CD14-positive monocyte (primary cell): ENCODE measurements around the gene ALKBH4. TPM values are rescaled to one million over a fixed set of nuclear protein-coding genes. Genes with fewer than 3 reads are reported as not detected.

ENCODE experiments used
- DNase-seq, 3 donors: peaks; one replicate each; pipeline ENCODE4 v3.0.0-alpha.2; 2011 to 2022
- H2AFZ ChIP-seq: 2 replicates; pipeline ENCODE4 v1.6.0; 2012; ENCODE audit warnings: mild to moderate bottlenecking, low read depth, low read length, inconsistent platforms; ENCODE audit not compliant: insufficient read depth, poor library complexity, severe bottlenecking
- H3K27ac ChIP-seq, 2 donors: 1 replicate in 1 of 2; 2 replicates in 1 of 2; pipeline ENCODE4 v1.5.1; 2012 to 2013; ENCODE audit warnings: low read length in 2 of 2, control low read depth in 1 of 2, inconsistent platforms in 1 of 2, low read depth in 1 of 2, mild to moderate bottlenecking in 1 of 2
- H3K27me3 ChIP-seq, 2 donors: one replicate each; pipeline versions ENCODE4 v1.6.0 to v1.6.1; 2011 to 2013; ENCODE audit warnings: low read length in 2 of 2; ENCODE audit not compliant: control insufficient read depth in 2 of 2, insufficient read depth in 2 of 2
- H3K36me3 ChIP-seq, 2 donors: replicated peaks in 1 of 2; 1 replicate in 1 of 2; 2 replicates in 1 of 2; pipeline versions ENCODE4 v1.5.1 to v1.6.1; 2012 to 2013; ENCODE audit warnings: low read length in 2 of 2, control low read depth in 1 of 2, inconsistent platforms in 1 of 2, mild to moderate bottlenecking in 1 of 2; ENCODE audit not compliant: insufficient read depth in 2 of 2, control insufficient read depth in 1 of 2
- H3K4me1 ChIP-seq, 2 donors: 1 replicate in 1 of 2; 2 replicates in 1 of 2; pipeline versions ENCODE4 v1.5.1 to v1.6.1; 2012 to 2013; ENCODE audit warnings: low read length in 2 of 2, control low read depth in 1 of 2, inconsistent platforms in 1 of 2, mild to moderate bottlenecking in 1 of 2, moderate library complexity in 1 of 2; ENCODE audit not compliant: insufficient read depth in 2 of 2, control insufficient read depth in 1 of 2
- H3K4me2 ChIP-seq: replicated peaks from 2 replicates; pipeline ENCODE3; 2012; ENCODE audit warnings: low read length, moderate library complexity, mild to moderate bottlenecking; ENCODE audit not compliant: poor library complexity, severe bottlenecking; ENCODE audit errors: extremely low read depth
- H3K4me3 ChIP-seq, 3 experiments: fragments of 200-600 bp in 1 of 3; sonication (generic) in 1 of 3; replicated peaks in 1 of 3; 1 replicate in 2 of 3; 2 replicates in 1 of 3; pipeline ENCODE4 v1.5.1; 2011 to 2013; ENCODE audit warnings: low read length in 3 of 3, mild to moderate bottlenecking in 3 of 3, control low read depth in 2 of 3, low read depth in 2 of 3, inconsistent platforms in 1 of 3, moderate library complexity in 1 of 3
- H3K79me2 ChIP-seq: 2 replicates; pipeline ENCODE4 v1.6.0; 2012; ENCODE audit warnings: mild to moderate bottlenecking, control low read depth, inconsistent platforms, low read length, moderate library complexity; ENCODE audit not compliant: insufficient read depth
- H3K9ac ChIP-seq: 2 replicates; pipeline ENCODE4 v1.6.0; 2017; ENCODE audit warnings: low read length, mild to moderate bottlenecking; ENCODE audit not compliant: insufficient read depth, poor library complexity, severe bottlenecking
- H3K9me3 ChIP-seq, 2 donors: replicated peaks in 1 of 2; 1 replicate in 1 of 2; 2 replicates in 1 of 2; pipeline versions ENCODE4 v1.5.1 to v1.6.1; 2012 to 2013; ENCODE audit warnings: low read length in 2 of 2, control low read depth in 1 of 2; ENCODE audit not compliant: control insufficient read depth in 1 of 2, insufficient read depth in 1 of 2
- H4K20me1 ChIP-seq: 2 replicates; pipeline ENCODE4 v1.6.0; 2012; ENCODE audit warnings: mild to moderate bottlenecking, low read length, control low read depth, moderate library complexity; ENCODE audit not compliant: insufficient read depth
- H3K27ac Mint-ChIP-seq, 7 donors: one replicate each; pipeline ENCODE4 v1.8.0; 2020; ENCODE audit warnings: mild to moderate bottlenecking in 7 of 7, mixed read lengths in 7 of 7, moderate library complexity in 6 of 7, inconsistent platforms in 2 of 7
- H3K27me3 Mint-ChIP-seq, 3 donors: one replicate each; pipeline ENCODE4 v1.8.0; 2021 to 2022; ENCODE audit warnings: low read depth in 3 of 3, mild to moderate bottlenecking in 3 of 3, mixed read lengths in 3 of 3, moderate library complexity in 3 of 3, inconsistent platforms in 1 of 3
- H3K36me3 Mint-ChIP-seq, 2 donors: one replicate each; pipeline ENCODE4 v1.8.0; 2020; ENCODE audit warnings: mixed read lengths in 2 of 2, inconsistent platforms in 1 of 2, mild to moderate bottlenecking in 1 of 2
- H3K4me1 Mint-ChIP-seq: one replicate; pipeline ENCODE4 v1.8.0; 2020; ENCODE audit warnings: mild to moderate bottlenecking, mixed read lengths
- H3K4me3 Mint-ChIP-seq, 2 donors: one replicate each; pipeline ENCODE4 v1.8.0; 2020; ENCODE audit warnings: mild to moderate bottlenecking in 2 of 2, mixed read lengths in 2 of 2, moderate library complexity in 1 of 2
- H3K9me3 Mint-ChIP-seq, 7 donors: one replicate each; pipeline ENCODE4 v1.8.0; 2020 to 2022; ENCODE audit warnings: mixed read lengths in 7 of 7, mild to moderate bottlenecking in 6 of 7, moderate library complexity in 6 of 7, inconsistent platforms in 2 of 7
- WGBS: methylation state at CpG from one replicate; pipeline ENCODE4 v1.1.5; 2013; ENCODE audit warnings: missing lambda C conversion rate; ENCODE audit not compliant: insufficient coverage; 5-methylcytosine and 5-hydroxymethylcytosine counted together
- intact Hi-C, 2 donors: fragments of 100-400 bp; cut with micrococcal nuclease; formaldehyde crosslinking; loops; one replicate each; pipeline versions ENCODE4 v1.15.0 to v1.15.1; 2023
- polyA plus RNA-seq, 3 donors: library from polyadenylated mRNA; depleted of rRNA in 1 of 3; unstranded in 2 of 3; stranded (reverse) in 1 of 3; fragments of 300-500 nt in 2 of 3; fragments of >200 nt in 1 of 3; fragmentation: Illumina TruSeq in 2 of 3; gene quantifications; 1 replicate in 2 of 3; 2 replicates in 1 of 3; pipeline ENCODE4 v1.2.3, GENCODE V29; 2012 to 2021
- TF ChIP-seq, protein P1 (sequence below): fragments of 200-600 bp; IDR thresholded peaks from one replicate; pipeline ENCODE4 v1.8.0; 2022; ENCODE audit warnings: antibody characterized with exemption, mild to moderate bottlenecking

Gene ALKBH4
- polyA plus RNA-seq, 3 donors = 2.9 to 11.8 (median 9.7) TPM

DNA sequence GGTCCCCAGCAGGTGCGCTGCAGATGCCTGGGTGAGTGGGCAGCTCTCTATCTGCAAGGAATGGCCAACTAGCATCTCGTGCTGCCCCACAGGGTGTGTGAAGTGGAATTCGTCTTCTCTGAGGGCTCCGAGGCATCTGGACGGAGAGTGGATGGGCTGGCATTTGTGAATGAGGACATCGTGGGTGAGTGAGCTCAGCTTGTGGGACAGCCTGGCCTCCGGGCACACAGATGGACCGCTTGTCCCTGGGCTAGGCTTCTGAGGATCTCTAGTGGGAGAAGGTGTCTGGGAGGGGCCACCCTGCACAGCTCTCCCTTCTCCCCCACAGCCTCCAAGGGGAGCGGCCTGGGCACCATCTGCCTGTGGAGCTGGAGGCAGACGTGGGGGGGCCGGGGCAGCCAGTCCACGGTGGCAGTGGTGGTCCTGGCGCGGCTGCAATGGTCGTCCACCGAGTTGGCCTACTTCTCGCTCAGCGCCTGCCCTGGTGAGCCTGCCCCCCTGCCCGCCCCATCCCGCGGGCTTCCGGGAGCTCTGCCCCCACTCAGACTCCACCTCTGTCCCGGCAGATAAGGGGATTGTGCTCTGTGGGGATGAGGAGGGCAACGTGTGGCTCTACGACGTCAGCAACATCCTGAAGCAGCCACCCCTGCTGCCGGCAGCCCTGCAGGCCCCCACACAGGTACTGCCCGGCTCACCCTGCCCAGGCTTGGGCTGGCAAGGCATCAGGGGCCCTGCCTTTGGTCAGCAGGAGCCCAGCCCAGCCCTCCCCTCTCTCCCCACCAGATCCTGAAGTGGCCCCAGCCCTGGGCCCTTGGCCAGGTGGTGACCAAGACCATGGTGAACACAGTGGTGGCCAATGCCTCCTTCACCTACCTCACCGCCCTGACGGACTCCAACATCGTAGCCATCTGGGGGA lies 7.7 kb upstream of the ALKBH4 start:
- Mint-ChIP-seq H3K9me3 (no peaks in the 10 kb centered on the region), H3K4me3 (no peak overlapping the region)

DNA sequence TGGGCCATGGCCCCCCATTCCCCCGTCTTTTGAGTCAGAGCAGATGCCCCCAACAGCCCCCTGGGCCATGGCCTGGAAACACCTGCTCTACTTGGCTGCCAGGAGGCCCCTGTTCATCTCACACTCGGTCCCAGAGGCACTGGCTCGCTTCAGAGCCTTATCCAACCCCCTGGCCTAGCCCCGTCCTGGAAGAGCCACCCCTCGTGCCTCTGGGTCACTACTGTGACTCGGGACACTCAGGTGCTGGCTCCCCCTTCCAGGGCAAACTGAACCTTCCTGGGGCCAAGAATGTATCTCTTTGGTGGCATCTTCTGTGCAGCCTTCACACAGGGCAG lies 7.1 kb upstream of the ALKBH4 start:
- Histone ChIP-seq H3K36me3 (peaks cover 15 to 19% of the 10 kb centered on the region in 2 donors), H2AFZ (no peak overlapping the region), H3K4me1 (no peaks in the 10 kb centered on the region), H3K4me3 (no peak overlapping the region), H3K27ac (no peak overlapping the region), H3K9me3 (no peaks in the 10 kb centered on the region), H3K9ac (no peak overlapping the region), H3K79me2 (no peaks in the 10 kb centered on the region), H3K27me3 (no peaks in the 10 kb centered on the region), H4K20me1 (peaks cover 9% of the 10 kb centered on the region), H3K4me2 (no peak overlapping the region)
- Mint-ChIP-seq H3K4me3 (no peak overlapping the region), H3K4me1 (peaks cover 3% of the 10 kb centered on the region), H3K9me3 (no peaks in the 10 kb centered on the region), H3K27ac (peak overlapping the region in 1 of 7 donors; percentile 32), H3K27me3 (peaks cover 0 to 2% (median 0%) of the 10 kb centered on the region in 3 donors), H3K36me3 (peaks cover 12 to 25% of the 10 kb centered on the region in 2 donors)
- intact Hi-C loops = no loop called here
- TF ChIP-seq, protein P1, sequence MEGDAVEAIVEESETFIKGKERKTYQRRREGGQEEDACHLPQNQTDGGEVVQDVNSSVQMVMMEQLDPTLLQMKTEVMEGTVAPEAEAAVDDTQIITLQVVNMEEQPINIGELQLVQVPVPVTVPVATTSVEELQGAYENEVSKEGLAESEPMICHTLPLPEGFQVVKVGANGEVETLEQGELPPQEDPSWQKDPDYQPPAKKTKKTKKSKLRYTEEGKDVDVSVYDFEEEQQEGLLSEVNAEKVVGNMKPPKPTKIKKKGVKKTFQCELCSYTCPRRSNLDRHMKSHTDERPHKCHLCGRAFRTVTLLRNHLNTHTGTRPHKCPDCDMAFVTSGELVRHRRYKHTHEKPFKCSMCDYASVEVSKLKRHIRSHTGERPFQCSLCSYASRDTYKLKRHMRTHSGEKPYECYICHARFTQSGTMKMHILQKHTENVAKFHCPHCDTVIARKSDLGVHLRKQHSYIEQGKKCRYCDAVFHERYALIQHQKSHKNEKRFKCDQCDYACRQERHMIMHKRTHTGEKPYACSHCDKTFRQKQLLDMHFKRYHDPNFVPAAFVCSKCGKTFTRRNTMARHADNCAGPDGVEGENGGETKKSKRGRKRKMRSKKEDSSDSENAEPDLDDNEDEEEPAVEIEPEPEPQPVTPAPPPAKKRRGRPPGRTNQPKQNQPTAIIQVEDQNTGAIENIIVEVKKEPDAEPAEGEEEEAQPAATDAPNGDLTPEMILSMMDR = no peak
- DNase-seq = no peak
- 95% methylated on average over 6 of the region's 6 CpGs for WGBS

More for the DNA sequence above, 7.7 kb upstream of the ALKBH4 start:
- H3K4me1 Mint-ChIP-seq = peaks cover 2% of the 10 kb centered on the region
- intact Hi-C loops = no loop called here
- no peaks in the 10 kb centered on the region for H3K9me3 ChIP-seq
- peaks cover 0 to 2% (median 0%) of the 10 kb centered on the region in 3 donors for H3K27me3 Mint-ChIP-seq
- peaks cover 15 to 19% of the 10 kb centered on the region in 2 donors for H3K36me3 ChIP-seq
- no peaks in the 10 kb centered on the region for H3K4me1 ChIP-seq
- DNase-seq = no peak
- H4K20me1 ChIP-seq = peaks cover 9% of the 10 kb centered on the region
- H2AFZ ChIP-seq = no peak overlapping the region
- H3K4me3 ChIP-seq = no peak overlapping the region
- TF ChIP-seq, protein P1 = no peak
- peaks cover 12 to 25% of the 10 kb centered on the region in 2 donors for H3K36me3 Mint-ChIP-seq
- no peaks in the 10 kb centered on the region for H3K79me2 ChIP-seq
- no peaks in the 10 kb centered on the region for H3K27me3 ChIP-seq
- H3K4me2 ChIP-seq = no peak overlapping the region
- H3K27ac ChIP-seq = no peak overlapping the region
- peak overlapping the region in 1 of 7 donors; percentile 32 for H3K27ac Mint-ChIP-seq
- 80% methylated on average over 11 of the region's 31 CpGs for WGBS
- H3K9ac ChIP-seq = no peak overlapping the region
